NB4 (cell line): Measurements from ENCODE around the gene SMYD3.

Source experiments
- CTCF ChIP-seq: IDR thresholded peaks from one replicate; pipeline ENCODE4 v1.5.1; 2012; ENCODE audit warnings: low read depth, low read length
- POLR2A ChIP-seq: IDR thresholded peaks from 2 replicates; pipeline ENCODE4 v1.6.1; 2011; ENCODE audit warnings: mild to moderate bottlenecking; ENCODE audit not compliant: insufficient read length; ENCODE audit errors: extremely low read depth

DNA sequence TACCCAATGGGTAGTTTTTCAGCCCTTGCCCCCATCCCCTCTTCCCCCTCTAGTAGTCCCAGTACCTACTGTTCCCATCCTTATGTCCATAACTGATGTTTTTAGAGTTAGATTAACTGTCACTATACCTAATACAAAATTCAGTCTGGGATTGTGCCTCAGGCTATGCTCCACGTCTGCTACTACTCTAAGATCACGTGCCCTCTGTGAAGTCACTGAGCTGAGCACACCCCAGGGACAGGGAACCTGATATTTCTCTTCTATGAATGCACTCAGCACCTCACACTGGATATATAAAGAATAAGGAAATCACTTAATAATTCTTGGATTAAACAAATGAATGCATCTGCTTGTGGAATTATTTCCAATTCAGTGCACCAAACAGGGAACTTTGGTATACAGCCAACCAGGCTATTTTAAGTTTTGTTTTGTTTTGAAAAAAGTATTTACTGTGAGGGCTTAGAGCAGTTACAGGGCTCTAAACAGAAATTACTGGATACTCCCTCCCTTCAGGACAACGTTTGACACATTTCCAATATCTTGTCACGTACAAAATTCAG is 307.9 kb downstream of the SMYD3 start:
- TF ChIP-seq POLR2A (no peak), CTCF (no peak)
